PFSK-1 (cell line): Measurements from ENCODE around the gene NUP43.

Source experiments
- FOXP2 ChIP-seq: optimal IDR thresholded peaks from 2 replicates; pipeline ENCODE3; 2011; ENCODE audit warnings: borderline replicate concordance, control low read depth, inconsistent platforms; ENCODE audit not compliant: insufficient read depth; ENCODE audit errors: extremely low read length, extremely low read depth
- POLR2AphosphoS5 ChIP-seq: IDR thresholded peaks from 2 replicates; pipeline ENCODE4 v1.6.1; 2012; ENCODE audit warnings: low read depth, mild to moderate bottlenecking, control low read depth, low read length, moderate library complexity
- REST ChIP-seq, 2 experiments: IDR thresholded peaks; 2 replicates each; pipeline versions ENCODE4 v1.6.1 to v1.8.0; 2011 to 2012; ENCODE audit warnings: low read depth in 2 of 2, low read length in 2 of 2, control low read depth in 1 of 2, inconsistent platforms in 1 of 2, mild to moderate bottlenecking in 1 of 2, moderate library complexity in 1 of 2; ENCODE audit not compliant: insufficient read depth in 1 of 2
- SIN3A ChIP-seq: IDR thresholded peaks from 2 replicates; pipeline ENCODE4 v1.6.1; 2012; ENCODE audit warnings: mild to moderate bottlenecking, low read length, moderate library complexity, borderline replicate concordance; ENCODE audit not compliant: insufficient read depth

- TF ChIP-seq POLR2AphosphoS5 (no peak), REST (IDR thresholded peaks at IDR 0.05; ENCODE audit: insufficient read depth in 1 of 2, low read depth in 2 of 2, low read length in 2 of 2) (no peak), SIN3A (no peak), FOXP2 (no peak)
These were observed 29.1 kb downstream of the NUP43 start for GRCh38 chr6:149717255-149717587.
